HepG2 (cell line): Measurements from ENCODE around the gene CACNA2D3. TPM values are rescaled to one million over a fixed set of nuclear protein-coding genes. Genes with fewer than 3 reads are reported as not detected.

ENCODE experiments used
- ATAC-seq: fragments of 200-7000 bp; cut with Tn5 transposase; 3 replicates; pipeline ENCODE4 v1.9.1; 2020; ENCODE audit warnings: mild to moderate bottlenecking, moderate library complexity
- BruUV-seq: library from RNA; stranded (reverse); fragments of 400-500 nt; replicated peaks from 2 replicates; lab custom pipeline; 2021; lab: Mats Ljungman, UMichigan
- CTCF ChIA-PET: fragments of 300-600 bp; formaldehyde crosslinking; extraction: SDS; loops from one replicate; lab custom pipeline; 2021; ENCODE audit warnings: low total read pairs, inconsistent platforms, low intra/inter-chr PET ratio; lab: Yijun Ruan, JAX
- POLR2A ChIA-PET: fragments of 350-600 bp; sonication (Branson Sonifier 250); formaldehyde crosslinking; loops from one replicate; lab custom pipeline; 2020; ENCODE audit warnings: antibody characterized with exemption, inconsistent platforms; lab: Yijun Ruan, JAX
- DNase-seq: peaks from one replicate; pipeline ENCODE4 v3.0.0-alpha.2; 2015; ENCODE audit warnings: low spot score
- FAIRE-seq: peaks from 3 replicates; lab custom pipeline; 2011; peaks lifted over from hg19 to GRCh38; lab: Jason Lieb, UNC
- H2AFZ ChIP-seq: one replicate; pipeline ENCODE4 v1.6.1; 2011; ENCODE audit warnings: low read length, inconsistent platforms
- H3K27ac ChIP-seq: fragments of 300-600 bp; 3 replicates; pipeline ENCODE4 v1.8.0; 2011; ENCODE audit warnings: mixed run types, mild to moderate bottlenecking, mixed read lengths, low read length, inconsistent platforms; ENCODE audit not compliant: insufficient read depth; ENCODE audit errors: extremely low read length
- H3K27me3 ChIP-seq, 2 experiments: fragments of 200-600 bp in 1 of 2; 2 replicates in 1 of 2; 3 replicates in 1 of 2; pipeline versions ENCODE4 v1.6.0 to v1.8.0; 2011; ENCODE audit warnings: low read length in 2 of 2, mild to moderate bottlenecking in 2 of 2, moderate library complexity in 2 of 2, inconsistent platforms in 1 of 2; ENCODE audit not compliant: insufficient read depth in 2 of 2, control insufficient read depth in 1 of 2
- H3K36me3 ChIP-seq, 2 experiments: fragments of 200-600 bp in 1 of 2; replicated peaks in 1 of 2; 2 replicates in 1 of 2; 3 replicates in 1 of 2; pipeline versions ENCODE4 v1.5.1 to v1.8.0; 2011; ENCODE audit warnings: low read length in 2 of 2, inconsistent platforms in 1 of 2; ENCODE audit not compliant: insufficient read depth in 2 of 2, control insufficient read depth in 1 of 2
- H3K4me1 ChIP-seq: 2 replicates; pipeline ENCODE4 v1.5.1; 2012; ENCODE audit warnings: low read length, inconsistent platforms; ENCODE audit not compliant: insufficient read depth
- H3K4me2 ChIP-seq: 2 replicates; pipeline ENCODE4 v1.6.0; 2011; ENCODE audit warnings: low read depth, low read length, inconsistent platforms
- H3K4me3 ChIP-seq, 3 experiments: fragments of 200-600 bp in 1 of 3; sonication (generic), shearing (Covaris generic) in 1 of 3; replicated peaks in 1 of 3; 2 replicates each; pipeline ENCODE4 v1.5.1; 2011 to 2016; ENCODE audit warnings: low read length in 3 of 3, inconsistent platforms in 2 of 3, low read depth in 2 of 3, mild to moderate bottlenecking in 2 of 3, control low read depth in 1 of 3, mixed read lengths in 1 of 3; ENCODE audit not compliant: insufficient read depth in 1 of 3
- H3K79me2 ChIP-seq: one replicate; pipeline ENCODE4 v1.6.1; 2011; ENCODE audit warnings: low read length, inconsistent platforms; ENCODE audit not compliant: insufficient read depth
- H3K9ac ChIP-seq: 2 replicates; pipeline ENCODE4 v1.6.0; 2011; ENCODE audit warnings: mild to moderate bottlenecking, low read depth, low read length, inconsistent platforms; ENCODE audit not compliant: insufficient read depth
- H3K9me3 ChIP-seq: 2 replicates; pipeline ENCODE4 v1.5.1; 2012; ENCODE audit warnings: mild to moderate bottlenecking, low read length
- H4K20me1 ChIP-seq: 2 replicates; pipeline ENCODE4 v1.6.0; 2011; ENCODE audit warnings: inconsistent platforms, mild to moderate bottlenecking, low read length, moderate library complexity; ENCODE audit not compliant: insufficient read depth
- KLF9 ChIP-seq: IDR thresholded peaks from 2 replicates; pipeline ENCODE4 v1.6.1; 2016; ENCODE audit warnings: low read depth
- SMAD9 ChIP-seq: sonication (generic); formaldehyde crosslinking; IDR thresholded peaks from 2 replicates; pipeline ENCODE4 v1.5.1; 2020; ENCODE audit warnings: mild to moderate bottlenecking, missing genetic modification reagents
- TAF1 ChIP-seq: sonication (generic); formaldehyde crosslinking; IDR thresholded peaks from 2 replicates; pipeline ENCODE4 v1.4.0; 2020; ENCODE audit warnings: missing genetic modification reagents
- ZNF451 ChIP-seq: sonication (generic); formaldehyde crosslinking; IDR thresholded peaks from 2 replicates; pipeline ENCODE4 v1.5.0; 2020; ENCODE audit warnings: mild to moderate bottlenecking, missing genetic modification reagents
- ZNF589 ChIP-seq: sonication (generic); formaldehyde crosslinking; conservative IDR thresholded peaks from 2 replicates; pipeline ENCODE4 v1.8.0; 2022; ENCODE audit warnings: mild to moderate bottlenecking, moderate library complexity, missing genetic modification reagents
- WGBS: methylation state at CpG from one replicate; pipeline ENCODE4 v1.1.6; 2017; ENCODE audit warnings: low lambda C conversion rate; 5-methylcytosine and 5-hydroxymethylcytosine counted together
- in situ Hi-C: cut with HindIII; loops from 2 replicates; pipeline ENCODE4 v1.10.0; 2017; ENCODE audit warnings: low pct_unique_long_range_greater_than_20kb; ENCODE audit not compliant: extremely low pct_ligation_motif_present
- intact Hi-C: fragments of 100-400 bp; cut with micrococcal nuclease; formaldehyde crosslinking; loops from one replicate; pipeline ENCODE4 v1.10.0; 2022; ENCODE audit not compliant: unreplicated experiment
- polyA plus RNA-seq, 8 experiments: library from polyadenylated mRNA; depleted of rRNA in 3 of 8; stranded (reverse) in 7 of 8; unstranded in 1 of 8; fragments of >200 nt; fragmentation: Illumina TruSeq in 4 of 8; extraction: Trizol in 4 of 8; gene quantifications; 2 replicates each; pipeline versions ENCODE4 v1.2.1 to v1.2.3, GENCODE V29; 2011 to 2016; ENCODE audit warnings: low read depth in 4 of 8, missing spikeins in 1 of 8, mixed read lengths in 1 of 8; ENCODE audit not compliant: insufficient read depth in 1 of 8
- total RNA-seq, 5 experiments: library from RNA; depleted of rRNA; stranded (reverse); fragments of >200 nt; fragmentation: Illumina TruSeq; extraction: Trizol; gene quantifications; 2 replicates each; pipeline ENCODE4 v1.2.3, GENCODE V29; 2016; ENCODE audit warnings: low read depth in 1 of 5
- TF ChIP-seq, protein P1 (sequence below): sonication (generic); formaldehyde crosslinking; IDR thresholded peaks from 2 replicates; pipeline ENCODE4 v1.9.0; 2021; ENCODE audit warnings: missing genetic modification reagents, borderline replicate concordance
- TF ChIP-seq, protein P2 (sequence below): sonication (generic); formaldehyde crosslinking; conservative IDR thresholded peaks from 2 replicates; pipeline ENCODE4 v1.8.0; 2022; ENCODE audit warnings: low read depth, missing genetic modification reagents

The CACNA2D3 gene
- total and polyA plus RNA-seq, 2 of the 13 experiments (the other 11 are each of a cell fraction or from before 2014, with no cell fraction given): not detected

DNA sequence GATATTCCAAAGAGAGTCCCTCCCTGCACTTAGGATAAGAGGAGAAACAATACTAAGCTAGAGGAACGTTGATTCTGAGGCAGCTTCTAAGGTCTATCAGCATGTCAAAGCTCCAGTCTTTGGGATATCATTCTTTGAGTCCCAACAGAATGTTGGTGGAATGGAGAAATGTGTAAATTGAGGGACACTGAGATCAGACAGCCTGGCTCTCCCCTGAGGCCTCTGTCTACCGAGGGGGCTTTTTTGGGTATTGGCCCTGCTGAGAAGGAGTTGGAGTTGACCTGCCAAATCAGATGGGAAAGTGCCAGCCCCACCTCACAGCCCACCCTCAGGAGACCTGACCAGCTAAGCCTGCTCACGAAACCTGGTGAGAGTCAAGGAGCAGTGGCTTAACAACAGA is 833.1 kb downstream of the CACNA2D3 start:
- TF ChIP-seq KLF9 (CRISPR knock-in tag) (no peak), ZNF451 (no peak), TAF1 (CRISPR knock-in tag) (no peak), ZNF589 (CRISPR knock-in tag) (no peak), SMAD9 (CRISPR knock-in tag) (no peak)
- TF ChIP-seq, protein P1, sequence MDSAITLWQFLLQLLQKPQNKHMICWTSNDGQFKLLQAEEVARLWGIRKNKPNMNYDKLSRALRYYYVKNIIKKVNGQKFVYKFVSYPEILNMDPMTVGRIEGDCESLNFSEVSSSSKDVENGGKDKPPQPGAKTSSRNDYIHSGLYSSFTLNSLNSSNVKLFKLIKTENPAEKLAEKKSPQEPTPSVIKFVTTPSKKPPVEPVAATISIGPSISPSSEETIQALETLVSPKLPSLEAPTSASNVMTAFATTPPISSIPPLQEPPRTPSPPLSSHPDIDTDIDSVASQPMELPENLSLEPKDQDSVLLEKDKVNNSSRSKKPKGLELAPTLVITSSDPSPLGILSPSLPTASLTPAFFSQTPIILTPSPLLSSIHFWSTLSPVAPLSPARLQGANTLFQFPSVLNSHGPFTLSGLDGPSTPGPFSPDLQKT (CRISPR knock-in tag): no peak
- TF ChIP-seq, protein P2, sequence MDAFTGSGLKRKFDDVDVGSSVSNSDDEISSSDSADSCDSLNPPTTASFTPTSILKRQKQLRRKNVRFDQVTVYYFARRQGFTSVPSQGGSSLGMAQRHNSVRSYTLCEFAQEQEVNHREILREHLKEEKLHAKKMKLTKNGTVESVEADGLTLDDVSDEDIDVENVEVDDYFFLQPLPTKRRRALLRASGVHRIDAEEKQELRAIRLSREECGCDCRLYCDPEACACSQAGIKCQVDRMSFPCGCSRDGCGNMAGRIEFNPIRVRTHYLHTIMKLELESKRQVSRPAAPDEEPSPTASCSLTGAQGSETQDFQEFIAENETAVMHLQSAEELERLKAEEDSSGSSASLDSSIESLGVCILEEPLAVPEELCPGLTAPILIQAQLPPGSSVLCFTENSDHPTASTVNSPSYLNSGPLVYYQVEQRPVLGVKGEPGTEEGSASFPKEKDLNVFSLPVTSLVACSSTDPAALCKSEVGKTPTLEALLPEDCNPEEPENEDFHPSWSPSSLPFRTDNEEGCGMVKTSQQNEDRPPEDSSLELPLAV (CRISPR knock-in tag): no peak
- H3K9me3 ChIP-seq: no peaks in the 10 kb centered on the region
- WGBS: 0% methylated on average over 3 of the region's 3 CpGs
- no peak overlapping the region for H3K4me3 ChIP-seq
- H3K4me1 ChIP-seq: no peaks in the 10 kb centered on the region
- no peaks in the 10 kb centered on the region for H4K20me1 ChIP-seq
- intact Hi-C loops: no loop called here
- H3K27me3 ChIP-seq: peaks cover 1 to 5% of the 10 kb centered on the region in 2 experiments; a peak in 1 of 5 replicates
- ATAC-seq (no peak), FAIRE-seq (no peak), DNase-seq (no peak)
- ChIA-PET CTCF (no interaction called here), POLR2A (no interaction called here)
- in situ Hi-C loops: no loop called here
- no TSS peak for BruUV-seq
- H3K9ac ChIP-seq: no peak overlapping the region
- H3K36me3 ChIP-seq: no peaks in the 10 kb centered on the region
- no peak overlapping the region for H2AFZ ChIP-seq
- H3K27ac ChIP-seq: no peak overlapping the region
- no peaks in the 10 kb centered on the region for H3K79me2 ChIP-seq
- H3K4me2 ChIP-seq: no peak overlapping the region
